OCI-LY3 (cell line): Measurements from ENCODE around the gene QSER1.
"Not testable (repeated sequence)": the region's sequence is repeated elsewhere in the genome, so short reads cannot be mapped to it uniquely, and the experiment has no call there.

Experiments used
- H2AFZ ChIP-seq: fragments of 200-600, 300-600 bp; shearing (Covaris generic); 2 replicates; pipeline ENCODE4 v1.6.0; 2014; ENCODE audit warnings: antibody characterized with exemption, low read depth, low read length
- H3K27ac ChIP-seq: fragments of 200-600, 300-600 bp; sonication (generic); 2 replicates; pipeline ENCODE4 v1.5.1; 2014; ENCODE audit warnings: mild to moderate bottlenecking, low read length, moderate library complexity, mixed read lengths
- H3K27me3 ChIP-seq: fragments of 200-600, 300-600 bp; sonication (generic); 2 replicates; pipeline ENCODE4 v1.6.1; 2014; ENCODE audit warnings: low read depth, low read length, mixed read lengths
- H3K36me3 ChIP-seq: fragments of 200-600, 300-600 bp; sonication (generic); replicated peaks from 2 replicates; pipeline ENCODE3; 2014; ENCODE audit warnings: low read depth, low read length, mixed read lengths
- H3K4me1 ChIP-seq: fragments of 300-600, 200-600 bp; sonication (generic); 2 replicates; pipeline ENCODE4 v1.6.1; 2014; ENCODE audit warnings: low read length, mixed read lengths
- H3K4me2 ChIP-seq: fragments of 200-600, 300-600 bp; sonication (generic); 2 replicates; pipeline ENCODE4 v1.6.1; 2014; ENCODE audit warnings: low read length, mixed read lengths
- H3K4me3 ChIP-seq: fragments of 300-600, 200-600 bp; sonication (generic); 2 replicates; pipeline ENCODE4 v1.5.1; 2014; ENCODE audit warnings: antibody characterized with exemption, mild to moderate bottlenecking, low read length, moderate library complexity
- H3K79me2 ChIP-seq: fragments of 300-600, 200-600 bp; shearing (Covaris generic); 2 replicates; pipeline ENCODE4 v1.6.1; 2014; ENCODE audit warnings: mild to moderate bottlenecking, low read length, mixed read lengths
- H3K9ac ChIP-seq: fragments of 300-600, 200-600 bp; shearing (Covaris generic); 2 replicates; pipeline ENCODE4 v1.6.0; 2014; ENCODE audit warnings: mild to moderate bottlenecking, low read length, moderate library complexity
- H3K9me3 ChIP-seq: fragments of 200-600, 300-600 bp; shearing (Covaris generic); 2 replicates; pipeline ENCODE4 v1.6.1; 2014; ENCODE audit warnings: low read length, mixed read lengths; ENCODE audit not compliant: insufficient read depth
- H4K20me1 ChIP-seq: fragments of 200-600, 300-600 bp; sonication (generic); 2 replicates; pipeline ENCODE4 v1.6.1; 2016; ENCODE audit warnings: low read length, mixed read lengths; ENCODE audit not compliant: insufficient read depth
- CTCF ChIP-seq: fragments of 200-600, 300-600 bp; sonication (generic); IDR thresholded peaks from 2 replicates; pipeline ENCODE4 v1.5.1; 2014; ENCODE audit warnings: antibody characterized with exemption, low read length, low read depth
- EZH2phosphoT487 ChIP-seq: fragments of 200-600 bp; shearing (Covaris generic); IDR thresholded peaks from 2 replicates; pipeline ENCODE4 v1.6.1; 2018; ENCODE audit warnings: antibody characterized with exemption, mixed run types, low read depth

Gene QSER1

GRCh38 chr11:33025339-33025722 is 132.7 kb downstream of the QSER1 start:
- Histone ChIP-seq H2AFZ (no peak overlapping the region), H3K9ac (no peak overlapping the region), H3K79me2 (no peaks in the 10 kb centered on the region), H3K4me2 (no peak overlapping the region), H3K4me1 (no peaks in the 10 kb centered on the region), H3K9me3 (no peaks in the 10 kb centered on the region), H3K27me3 (peaks cover 27% of the 10 kb centered on the region), H4K20me1 (no peaks in the 10 kb centered on the region), H3K4me3 (no peak overlapping the region), H3K36me3 (no peaks in the 10 kb centered on the region), H3K27ac (no peak overlapping the region)
- TF ChIP-seq CTCF (no peak), EZH2phosphoT487 (no peak)

DNA sequence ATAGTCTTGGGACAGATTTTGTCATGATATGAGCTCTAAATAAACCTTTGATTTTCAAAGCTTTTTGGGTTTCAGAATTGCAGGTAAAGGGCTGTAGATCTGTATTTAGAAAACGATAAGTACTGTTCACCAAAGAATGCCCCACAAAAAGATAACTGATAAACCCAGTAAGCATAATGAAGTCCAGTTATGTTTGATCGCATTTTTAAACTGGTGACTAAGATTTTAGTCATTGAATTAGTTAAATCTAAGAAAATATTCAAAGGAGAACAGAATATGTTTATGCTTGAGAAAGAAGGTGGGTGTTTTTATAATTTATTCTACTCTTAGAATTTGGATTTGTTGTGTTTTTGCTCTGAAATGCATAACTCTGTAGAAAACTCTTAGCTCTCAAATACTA is 134.6 kb downstream of the QSER1 start:
- peaks cover 34% of the 10 kb centered on the region for H3K27me3 ChIP-seq
- no peak overlapping the region for H3K4me3 ChIP-seq
- H4K20me1 ChIP-seq = no peaks in the 10 kb centered on the region
- no peak overlapping the region for H3K4me2 ChIP-seq
- no peak overlapping the region for H3K27ac ChIP-seq
- H3K9me3 ChIP-seq = no peaks in the 10 kb centered on the region
- H3K9ac ChIP-seq = no peak overlapping the region
- H3K4me1 ChIP-seq = no peaks in the 10 kb centered on the region
- H3K79me2 ChIP-seq = no peaks in the 10 kb centered on the region
- no peaks in the 10 kb centered on the region for H3K36me3 ChIP-seq
- no peak overlapping the region for H2AFZ ChIP-seq
- no peak for TF ChIP-seq EZH2phosphoT487
- TF ChIP-seq CTCF = no peak

- TF ChIP-seq EZH2phosphoT487 = no peak
- no peak for TF ChIP-seq CTCF
- Histone ChIP-seq H3K9me3 (no peaks in the 10 kb centered on the region), H3K27ac (no peak overlapping the region), H2AFZ (no peak overlapping the region), H3K4me1 (no peaks in the 10 kb centered on the region), H3K4me2 (no peak overlapping the region), H3K9ac (no peak overlapping the region), H4K20me1 (no peaks in the 10 kb centered on the region), H3K79me2 (no peaks in the 10 kb centered on the region), H3K4me3 (no peak overlapping the region), H3K36me3 (no peaks in the 10 kb centered on the region), H3K27me3 (peaks cover 38% of the 10 kb centered on the region)
Observed at GRCh38 chr11:33027846-33028536, 135.4 kb downstream of the QSER1 start.

GRCh38 chr11:33028537-33028914 is 135.9 kb downstream of the QSER1 start:
- Histone ChIP-seq H3K9ac (no peak overlapping the region), H3K9me3 (no peaks in the 10 kb centered on the region), H3K27ac (no peak overlapping the region), H4K20me1 (no peaks in the 10 kb centered on the region), H2AFZ (no peak overlapping the region), H3K36me3 (no peaks in the 10 kb centered on the region), H3K4me3 (no peak overlapping the region), H3K27me3 (peaks cover 43% of the 10 kb centered on the region), H3K79me2 (no peaks in the 10 kb centered on the region), H3K4me1 (no peaks in the 10 kb centered on the region), H3K4me2 (no peak overlapping the region)
- TF ChIP-seq EZH2phosphoT487 = no peak
- TF ChIP-seq CTCF = no peak

DNA sequence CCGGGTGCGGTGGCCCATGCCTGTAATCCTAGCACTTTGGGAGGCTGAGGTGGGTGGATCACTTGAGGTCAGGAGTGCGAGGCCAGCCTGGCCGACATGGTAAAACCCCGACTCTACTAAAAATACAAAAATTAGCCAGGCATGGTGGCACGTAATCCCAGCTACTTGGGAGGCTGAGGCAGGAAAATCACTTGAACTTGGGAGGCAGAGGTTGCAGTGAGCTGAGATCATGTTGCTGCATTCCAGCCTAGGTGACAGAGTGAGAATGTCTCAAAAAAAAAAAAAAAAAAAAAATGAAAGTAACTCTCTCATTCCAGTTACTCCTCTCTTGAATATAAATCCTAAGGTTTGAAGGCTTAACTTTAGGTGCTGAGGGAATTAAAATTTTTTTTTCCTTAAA is 136.6 kb downstream of the QSER1 start:
- not testable (repeated sequence) for H3K4me3 ChIP-seq, H3K9ac ChIP-seq, H3K79me2 ChIP-seq, H3K4me2 ChIP-seq, H3K27ac ChIP-seq, H3K9me3 ChIP-seq, H3K4me1 ChIP-seq, H2AFZ ChIP-seq, H3K36me3 ChIP-seq, H4K20me1 ChIP-seq
- peaks cover 48% of the 10 kb centered on the region for H3K27me3 ChIP-seq
